NK-92 (cell line): Measurements from ENCODE around the gene CD2AP.

Source experiments
- DNase-seq: peaks from one replicate; lab custom pipeline; 2025; ENCODE audit not compliant: unreplicated experiment; lab: John Stamatoyannopoulos, UW

CD2AP gene

DNA sequence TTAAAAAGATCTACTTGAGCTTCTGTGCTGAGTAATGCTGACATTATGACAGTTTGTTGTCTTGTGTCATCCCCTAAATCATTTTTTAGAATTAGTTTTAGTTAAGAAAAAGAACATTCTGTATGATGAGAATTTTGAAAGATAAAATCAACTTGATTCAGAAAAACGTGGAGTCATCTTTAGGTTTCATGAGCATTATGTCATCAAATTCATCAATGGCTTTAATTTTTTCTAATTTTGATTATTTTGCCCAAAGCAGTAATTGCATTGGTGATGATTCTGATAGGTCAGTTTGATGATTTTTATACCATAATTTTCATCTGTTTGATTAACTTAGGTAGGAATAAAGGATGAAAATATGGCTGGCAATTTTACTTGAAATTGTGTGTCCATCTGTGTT, 194.2 kb downstream of the CD2AP start:
- no peak for DNase-seq

DNA sequence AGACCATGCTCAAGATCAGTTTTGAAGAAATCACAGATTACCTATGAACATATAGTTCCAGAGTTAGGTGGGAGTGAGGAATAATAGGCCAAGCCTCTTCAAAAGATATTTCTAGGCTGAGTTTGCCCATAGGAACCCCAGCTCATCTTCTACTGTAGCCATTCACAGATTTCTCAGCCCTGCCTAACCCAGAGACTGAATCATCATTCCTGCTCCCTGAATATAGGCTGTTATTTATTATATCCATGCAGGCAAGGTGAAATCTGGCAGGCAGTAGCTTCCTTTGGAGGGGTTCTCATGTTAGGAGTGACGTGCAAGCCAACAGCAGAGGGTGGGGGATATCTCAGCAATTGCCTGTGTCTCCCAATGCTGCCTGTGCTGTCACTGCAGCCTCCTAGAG, 195.2 kb downstream of the CD2AP start:
- no peak for DNase-seq

DNA sequence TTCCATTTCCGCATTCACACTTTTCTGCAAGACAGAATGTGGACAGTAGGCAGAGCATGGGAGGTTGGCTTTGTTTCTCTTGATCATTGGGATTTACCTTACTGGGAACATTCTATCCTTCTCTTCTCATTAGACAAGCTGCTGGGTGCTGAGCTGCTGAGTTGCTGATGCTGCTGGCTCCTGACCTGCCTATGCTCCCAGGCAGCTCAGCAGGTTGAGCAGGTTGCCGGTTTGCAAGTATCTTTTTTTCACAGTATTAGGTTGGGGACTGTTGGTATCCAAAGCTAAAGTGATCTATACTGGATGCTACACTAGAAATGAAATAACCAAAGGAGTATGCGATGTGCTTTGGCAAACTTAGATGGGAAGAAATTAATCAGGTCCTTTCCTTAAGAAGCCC, 197.1 kb downstream of the CD2AP start:
- DNase-seq = no peak
